Measurements from ENCODE around the gene ZNF24. TPM values are rescaled to one million over a fixed set of nuclear protein-coding genes. Genes with fewer than 3 reads are reported as not detected.

The ZNF24 gene
- total and polyA plus RNA-seq, 10 donors = 13.4 to 64.3 (median 50.8) TPM

DNA sequence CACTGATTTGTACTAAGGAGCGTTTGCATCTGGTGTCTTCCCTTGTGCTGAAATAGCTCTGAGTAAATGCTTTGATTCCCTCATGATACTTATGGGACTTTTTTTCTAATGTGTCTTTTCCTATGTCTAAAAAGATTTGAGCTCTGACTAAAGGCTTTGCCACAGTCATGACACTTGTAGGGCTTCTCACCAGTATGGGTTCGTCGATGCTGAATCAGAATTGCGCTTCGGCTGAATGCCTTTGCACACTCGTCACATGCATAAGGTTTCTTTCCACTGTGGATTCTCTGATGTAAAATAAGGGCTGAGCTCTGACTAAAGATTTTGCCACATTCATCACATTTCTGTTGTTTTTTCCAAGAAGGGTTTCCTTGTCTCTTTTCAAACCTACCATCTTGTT, 24.9 kb upstream of the ZNF24 start:
- H3K27me3 ChIP-seq (replicated peaks in 1 of 7) = no peaks in the 10 kb centered on the region
- no peak overlapping the region for H3K27ac ChIP-seq
- DNase-seq = no peak
- TF ChIP-seq, protein P1, sequence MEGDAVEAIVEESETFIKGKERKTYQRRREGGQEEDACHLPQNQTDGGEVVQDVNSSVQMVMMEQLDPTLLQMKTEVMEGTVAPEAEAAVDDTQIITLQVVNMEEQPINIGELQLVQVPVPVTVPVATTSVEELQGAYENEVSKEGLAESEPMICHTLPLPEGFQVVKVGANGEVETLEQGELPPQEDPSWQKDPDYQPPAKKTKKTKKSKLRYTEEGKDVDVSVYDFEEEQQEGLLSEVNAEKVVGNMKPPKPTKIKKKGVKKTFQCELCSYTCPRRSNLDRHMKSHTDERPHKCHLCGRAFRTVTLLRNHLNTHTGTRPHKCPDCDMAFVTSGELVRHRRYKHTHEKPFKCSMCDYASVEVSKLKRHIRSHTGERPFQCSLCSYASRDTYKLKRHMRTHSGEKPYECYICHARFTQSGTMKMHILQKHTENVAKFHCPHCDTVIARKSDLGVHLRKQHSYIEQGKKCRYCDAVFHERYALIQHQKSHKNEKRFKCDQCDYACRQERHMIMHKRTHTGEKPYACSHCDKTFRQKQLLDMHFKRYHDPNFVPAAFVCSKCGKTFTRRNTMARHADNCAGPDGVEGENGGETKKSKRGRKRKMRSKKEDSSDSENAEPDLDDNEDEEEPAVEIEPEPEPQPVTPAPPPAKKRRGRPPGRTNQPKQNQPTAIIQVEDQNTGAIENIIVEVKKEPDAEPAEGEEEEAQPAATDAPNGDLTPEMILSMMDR (IDR thresholded peaks at IDR 0.05 in 8 of 11, conservative IDR thresholded peaks at IDR 0.05 in 3 of 11) = no peak
- TF ChIP-seq POLR2A (IDR thresholded peaks at IDR 0.05) = no peak
- no peak for TF ChIP-seq POLR2AphosphoS5 (IDR thresholded peaks at IDR 0.05)
- intact Hi-C loops (cut with DNase I; ENCODE audit: low total_unique reads) = no loop called here
- H3K4me3 ChIP-seq = no peak overlapping the region
- H3K4me1 ChIP-seq = no peaks in the 10 kb centered on the region
- peaks cover 0 to 8% (median 0%) of the 10 kb centered on the region in 6 donors for H3K36me3 ChIP-seq
- 91 to 97% (median 96%) methylated on average over 6 of the region's 6 CpGs for WGBS, 5 donors
- H3K9me3 ChIP-seq = no peaks in the 10 kb centered on the region

DNA sequence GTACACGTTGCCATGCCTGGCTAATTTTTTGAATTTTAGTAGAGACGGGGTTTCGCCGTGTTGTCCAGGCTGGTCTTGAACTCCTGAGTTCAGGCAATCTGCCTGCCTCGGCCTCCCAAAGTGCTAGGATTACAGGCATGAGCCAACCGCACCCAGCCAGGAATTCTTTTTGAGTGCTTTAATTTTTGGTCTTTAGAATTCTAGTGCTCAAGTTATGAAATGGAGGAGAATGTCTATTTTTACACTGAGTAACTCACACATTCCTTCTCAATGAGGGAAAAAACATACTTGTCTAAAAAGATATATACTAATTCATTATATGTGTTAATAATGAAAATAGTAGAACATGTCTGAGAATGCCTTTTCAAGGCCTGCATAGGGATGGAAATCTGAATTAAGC, 24.4 kb upstream of the ZNF24 start:
- no peak overlapping the region for H3K27ac ChIP-seq
- intact Hi-C loops (cut with DNase I; ENCODE audit: low total_unique reads) = no loop called here
- H3K9me3 ChIP-seq = no peaks in the 10 kb centered on the region
- WGBS, 5 donors = 90 to 94% (median 93%) methylated on average over 6 of the region's 6 CpGs
- peaks cover 0 to 8% (median 0%) of the 10 kb centered on the region in 6 donors for H3K36me3 ChIP-seq
- H3K4me3 ChIP-seq = no peak overlapping the region
- H3K27me3 ChIP-seq (replicated peaks in 1 of 7) = no peaks in the 10 kb centered on the region
- DNase-seq = no peak
- TF ChIP-seq, protein P1 (IDR thresholded peaks at IDR 0.05 in 8 of 11, conservative IDR thresholded peaks at IDR 0.05 in 3 of 11) = no peak
- TF ChIP-seq POLR2A (IDR thresholded peaks at IDR 0.05) (no peak), POLR2AphosphoS5 (IDR thresholded peaks at IDR 0.05) (no peak)
- no peaks in the 10 kb centered on the region for H3K4me1 ChIP-seq

DNA sequence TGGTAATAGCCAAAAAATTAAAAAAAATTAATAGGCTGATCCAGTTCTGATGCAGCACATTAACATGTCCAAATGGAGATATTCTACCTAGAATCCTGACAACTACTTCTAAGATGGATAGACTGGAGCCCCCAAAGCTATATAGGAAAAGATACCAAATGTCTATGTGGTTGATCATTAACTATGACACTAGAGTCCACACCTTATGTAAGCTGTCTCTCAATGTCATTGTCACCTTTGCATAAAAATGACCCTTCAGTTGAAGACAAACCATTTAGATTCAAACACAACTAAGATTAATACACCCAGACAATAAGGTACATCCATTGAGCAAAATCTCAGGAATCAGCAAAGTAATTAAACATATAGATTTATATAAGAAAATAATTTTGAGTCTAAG, 18.3 kb upstream of the ZNF24 start:
- Histone ChIP-seq H3K4me3 (no peak overlapping the region), H3K4me1 (no peaks in the 10 kb centered on the region), H3K27ac (no peak overlapping the region), H3K27me3 (replicated peaks in 1 of 7) (no peaks in the 10 kb centered on the region), H3K9me3 (no peaks in the 10 kb centered on the region), H3K36me3 (no peaks in the 10 kb centered on the region)
- TF ChIP-seq, protein P1 (IDR thresholded peaks at IDR 0.05 in 8 of 11, conservative IDR thresholded peaks at IDR 0.05 in 3 of 11) = no peak
- TF ChIP-seq POLR2AphosphoS5 (IDR thresholded peaks at IDR 0.05) (no peak), POLR2A (IDR thresholded peaks at IDR 0.05) (no peak)
- DNase-seq = no peak
- intact Hi-C loops (cut with DNase I; ENCODE audit: low total_unique reads) = no loop called here

DNA sequence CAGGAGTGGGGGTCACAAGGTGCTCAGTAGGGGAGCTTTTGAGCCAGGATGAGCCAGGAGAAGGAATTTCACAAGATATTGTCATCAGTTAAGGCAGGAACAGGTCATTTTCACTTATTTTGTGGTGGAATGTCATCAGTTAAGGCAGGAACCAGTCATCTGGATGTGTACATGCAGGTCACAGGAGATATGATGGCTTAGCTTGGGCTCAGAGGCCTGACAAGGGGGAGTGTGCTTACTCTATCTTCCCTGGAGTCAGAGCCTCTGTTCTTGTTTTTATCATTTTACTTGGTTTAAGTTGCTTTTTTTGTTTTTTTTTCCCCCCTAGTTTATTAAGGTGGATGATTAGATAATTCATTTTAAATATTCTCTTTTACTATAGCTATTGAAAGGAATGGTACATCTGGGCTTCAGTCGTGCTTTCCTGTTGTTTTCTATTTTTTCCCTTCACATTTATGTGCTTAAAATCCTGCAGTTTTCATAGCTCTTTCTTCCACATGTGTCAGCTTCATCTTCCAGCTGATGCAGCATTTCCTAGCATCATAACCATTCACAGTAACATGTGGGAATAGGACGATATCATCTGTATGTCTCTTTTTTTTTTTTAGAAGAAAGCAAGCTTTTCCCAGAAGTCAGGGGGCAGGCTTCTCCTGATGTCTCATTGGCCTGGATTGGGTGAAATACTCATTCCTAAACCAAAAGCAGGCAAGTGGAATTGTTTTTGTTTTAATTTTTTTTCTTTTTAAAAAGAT, 17.5 kb upstream of the ZNF24 start:
- no peak overlapping the region for H3K4me3 ChIP-seq
- no peaks in the 10 kb centered on the region for H3K9me3 ChIP-seq
- no peak for DNase-seq
- intact Hi-C loops (cut with DNase I; ENCODE audit: low total_unique reads) = no loop called here
- no peaks in the 10 kb centered on the region for H3K4me1 ChIP-seq
- no peak overlapping the region for H3K27ac ChIP-seq
- 63 to 91% (median 85%) methylated on average over 2 of the region's 2 CpGs for WGBS, 5 donors
- no peaks in the 10 kb centered on the region for H3K36me3 ChIP-seq
- H3K27me3 ChIP-seq (replicated peaks in 1 of 7) = no peaks in the 10 kb centered on the region
- TF ChIP-seq POLR2A (IDR thresholded peaks at IDR 0.05) (no peak), POLR2AphosphoS5 (IDR thresholded peaks at IDR 0.05) (no peak)
- TF ChIP-seq, protein P1 (IDR thresholded peaks at IDR 0.05 in 8 of 11, conservative IDR thresholded peaks at IDR 0.05 in 3 of 11) = no peak
